MCF 10A (cell line): Measurements from ENCODE around the gene HCRTR1. TPM values are rescaled to one million over a fixed set of nuclear protein-coding genes. Genes with fewer than 3 reads are reported as not detected.
A peak's percentile ranks its signal among the peaks of the same experiment; 100 is the strongest.

ENCODE experiments used
- BruUV-seq: library from RNA; stranded (reverse); fragments of 400-500 nt; replicated peaks from 2 replicates; lab custom pipeline; 2021; lab: Mats Ljungman, UMichigan
- CTCF ChIA-PET: fragments of 300-600 bp; sonication (Branson Sonifier 250); formaldehyde crosslinking; extraction: SDS; loops from one replicate; lab custom pipeline; 2021; ENCODE audit warnings: antibody characterized with exemption, inconsistent platforms; lab: Yijun Ruan, JAX
- POLR2A ChIA-PET: fragments of 300-600, 350-650 bp; sonication (Branson Sonifier 250); formaldehyde crosslinking; extraction: SDS; loops from one replicate; lab custom pipeline; 2020; ENCODE audit warnings: antibody characterized with exemption, inconsistent platforms; lab: Yijun Ruan, JAX
- DNase-seq: peaks from one replicate; pipeline ENCODE4 v3.0.0-alpha.2; 2018; ENCODE audit not compliant: unreplicated experiment
- H3K27ac Mint-ChIP-seq: one replicate; pipeline ENCODE4 v1.8.0; 2022; ENCODE audit warnings: mild to moderate bottlenecking, low read depth, mixed read lengths; ENCODE audit not compliant: unreplicated experiment
- H3K27me3 Mint-ChIP-seq: one replicate; pipeline ENCODE4 v1.8.0; 2022; ENCODE audit warnings: mixed read lengths; ENCODE audit not compliant: insufficient read depth, unreplicated experiment
- H3K36me3 Mint-ChIP-seq: one replicate; pipeline ENCODE4 v1.8.0; 2022; ENCODE audit warnings: mild to moderate bottlenecking, moderate library complexity, mixed read lengths; ENCODE audit not compliant: insufficient read depth, unreplicated experiment
- H3K4me1 Mint-ChIP-seq: one replicate; pipeline ENCODE4 v1.8.0; 2022; ENCODE audit warnings: mixed read lengths; ENCODE audit not compliant: insufficient read depth, unreplicated experiment
- H3K4me3 Mint-ChIP-seq: one replicate; pipeline ENCODE4 v1.8.0; 2022; ENCODE audit warnings: mild to moderate bottlenecking, moderate library complexity, mixed read lengths; ENCODE audit not compliant: unreplicated experiment
- H3K9me3 Mint-ChIP-seq: one replicate; pipeline ENCODE4 v1.8.0; 2022; ENCODE audit warnings: mixed read lengths; ENCODE audit not compliant: unreplicated experiment
- CTCF ChIP-seq: fragments of 200-600 bp; IDR thresholded peaks from one replicate; pipeline ENCODE4 v1.8.0; 2022; ENCODE audit warnings: antibody characterized with exemption, mild to moderate bottlenecking; ENCODE audit not compliant: unreplicated experiment
- intact Hi-C: fragments of 100-400 bp; cut with micrococcal nuclease; formaldehyde crosslinking; loops from 2 replicates; pipeline ENCODE4 v1.14.1; 2022
- total RNA-seq: library from RNA; stranded (reverse); gene quantifications from 2 replicates; pipeline ENCODE4 v1.2.3, GENCODE V29; 2022

HCRTR1 gene
- total RNA-seq, 1 experiment from 2014 or later = not detected

GRCh38 chr1:31643976-31644559 is 26.6 kb downstream of the HCRTR1 start:
- no peak for TF ChIP-seq CTCF
- POLR2A ChIA-PET = interaction anchor here (0.7 to 12.3 kb wide), 22 partner anchors 9 to 320 kb away, joined by 3 to 207 read pairs (median 4); no protein-coding TSS in a partner anchor
- CTCF ChIA-PET = interaction anchor here (0.8 to 1.2 kb wide), 3 partner anchors 19 to 250 kb away, joined by 3 read pairs; no protein-coding TSS in a partner anchor
- H3K36me3 Mint-ChIP-seq = peaks cover 8% of the 10 kb centered on the region
- H3K4me3 Mint-ChIP-seq = peak overlapping the region; percentile 89
- no peaks in the 10 kb centered on the region for H3K4me1 Mint-ChIP-seq
- BruUV-seq = no TSS peak
- H3K27me3 Mint-ChIP-seq = no peaks in the 10 kb centered on the region
- H3K9me3 Mint-ChIP-seq = no peaks in the 10 kb centered on the region
- peak overlapping the region; percentile 100 for H3K27ac Mint-ChIP-seq
- DNase-seq = no peak
- intact Hi-C loops = no loop called here

- POLR2A ChIA-PET = interaction anchor here (0.6 to 12.3 kb wide), 32 partner anchors 9 to 710 kb away, joined by 3 to 207 read pairs (median 4); no protein-coding TSS in a partner anchor
- no peak for TF ChIP-seq CTCF
- H3K27me3 Mint-ChIP-seq = no peaks in the 10 kb centered on the region
These were observed 27.2 kb downstream of the HCRTR1 start, which contains the start of gene PEF1 for GRCh38 chr1:31644560-31645273. TSS of gene PEF1 (minus strand) at chr1:31644876. CDS start at chr1:31644864, 12 bp downstream.

GRCh38 chr1:31645274-31645568 is 27.7 kb downstream of the HCRTR1 start:
- DNase-seq = no peak
- Mint-ChIP-seq H3K4me1 (no peaks in the 10 kb centered on the region), H3K9me3 (no peaks in the 10 kb centered on the region), H3K27me3 (no peaks in the 10 kb centered on the region), H3K36me3 (peaks cover 8% of the 10 kb centered on the region), H3K4me3 (peak overlapping the region; percentile 89), H3K27ac (peak overlapping the region; percentile 100)
- BruUV-seq = TSS peak; percentile 69
- TF ChIP-seq CTCF = no peak
- CTCF ChIA-PET = interaction anchor here (0.6 to 1.2 kb wide), 4 partner anchors 20 to 72 kb away, joined by 3 to 5 read pairs (median 4); no protein-coding TSS in a partner anchor
- POLR2A ChIA-PET = interaction anchor here (0.6 to 12.3 kb wide), 28 partner anchors 9 to 709 kb away, joined by 3 to 207 read pairs (median 4); no protein-coding TSS in a partner anchor
- intact Hi-C loops = no loop called here

More at GRCh38 chr1:31644560-31645273, 27.2 kb downstream of the HCRTR1 start, which contains the start of gene PEF1:
- CTCF ChIA-PET = interaction anchor here (0.6 to 1.2 kb wide), 5 partner anchors 18 to 73 kb away, joined by 3 to 5 read pairs (median 3); no protein-coding TSS in a partner anchor
- Mint-ChIP-seq H3K27ac (peak within 1 kb of the TSS; percentile 100), H3K4me3 (peak within 1 kb of the TSS; percentile 89), H3K9me3 (no peaks in the 10 kb centered on the region), H3K4me1 (no peaks in the 10 kb centered on the region), H3K36me3 (peaks cover 8% of the 10 kb centered on the region)
- intact Hi-C loops = no loop called here
- peak; percentile 98 for DNase-seq
- no TSS peak for BruUV-seq
